ENCODE data around the gene PARM1.

Gene PARM1

GRCh38 chr4:74999714-75000309 lies 66.9 kb downstream of the PARM1 start:
- no peaks in the 10 kb centered on the region for H3K27me3 ChIP-seq (ENCODE audit: low read depth, low read length)
- no peak overlapping the region for H2AFZ ChIP-seq (ENCODE audit: low read depth, low read length)
- H3K27ac ChIP-seq (ENCODE audit: low read length) = peak overlapping the region; percentile 16; the same call in 1 of the 2 replicates
- H3K4me2 ChIP-seq (ENCODE audit: low read length) = peak overlapping the region; percentile 27
- peaks cover 100% of the 10 kb centered on the region for H4K20me1 ChIP-seq (ENCODE audit: insufficient read depth, low read length)
- H3K4me1 ChIP-seq (ENCODE audit: low read length) = peaks cover 54% of the 10 kb centered on the region
- TF ChIP-seq EZH2phosphoT487 (IDR thresholded peaks at IDR 0.05; ENCODE audit: low read depth) (no peak), CTCF (IDR thresholded peaks at IDR 0.05; ENCODE audit: low read depth, low read length) (no peak)
- peaks cover 43% of the 10 kb centered on the region for H3K36me3 ChIP-seq (replicated peaks; ENCODE audit: low read depth, low read length)
- H3K9me3 ChIP-seq (ENCODE audit: insufficient read depth, low read length) = no peaks in the 10 kb centered on the region
- H3K79me2 ChIP-seq (ENCODE audit: low read length) = peaks cover 100% of the 10 kb centered on the region
- no peak overlapping the region for H3K4me3 ChIP-seq (ENCODE audit: low read length)
- no peak overlapping the region for H3K9ac ChIP-seq (ENCODE audit: low read length)

- no peaks in the 10 kb centered on the region for H3K9me3 ChIP-seq (ENCODE audit: insufficient read depth, low read length)
- H3K27me3 ChIP-seq (ENCODE audit: low read depth, low read length) = no peaks in the 10 kb centered on the region
- H3K79me2 ChIP-seq (ENCODE audit: low read length) = peaks cover 94% of the 10 kb centered on the region
- TF ChIP-seq EZH2phosphoT487 (IDR thresholded peaks at IDR 0.05; ENCODE audit: low read depth) = no peak
- TF ChIP-seq CTCF (IDR thresholded peaks at IDR 0.05; ENCODE audit: low read depth, low read length) = no peak
- peaks cover 62% of the 10 kb centered on the region for H3K4me1 ChIP-seq (ENCODE audit: low read length)
- H3K27ac ChIP-seq (ENCODE audit: low read length) = no peak overlapping the region
- no peak overlapping the region for H3K4me3 ChIP-seq (ENCODE audit: low read length)
- no peak overlapping the region for H3K4me2 ChIP-seq (ENCODE audit: low read length)
- H3K9ac ChIP-seq (ENCODE audit: low read length) = no peak overlapping the region
- peaks cover 90% of the 10 kb centered on the region for H4K20me1 ChIP-seq (ENCODE audit: insufficient read depth, low read length)
- H3K36me3 ChIP-seq (replicated peaks; ENCODE audit: low read depth, low read length) = peaks cover 53% of the 10 kb centered on the region
- no peak overlapping the region for H2AFZ ChIP-seq (ENCODE audit: low read depth, low read length)
Measured at GRCh38 chr4:75001871-75002270, 69.0 kb downstream of the PARM1 start.

GRCh38 chr4:75002381-75002780 lies 69.5 kb downstream of the PARM1 start:
- Histone ChIP-seq H4K20me1 (ENCODE audit: insufficient read depth, low read length) (peaks cover 85% of the 10 kb centered on the region), H3K4me3 (ENCODE audit: low read length) (no peak overlapping the region), H3K36me3 (replicated peaks; ENCODE audit: low read depth, low read length) (peaks cover 56% of the 10 kb centered on the region), H3K4me1 (ENCODE audit: low read length) (peaks cover 62% of the 10 kb centered on the region), H3K27ac (ENCODE audit: low read length) (no peak overlapping the region), H3K79me2 (ENCODE audit: low read length) (peaks cover 94% of the 10 kb centered on the region), H3K27me3 (ENCODE audit: low read depth, low read length) (no peaks in the 10 kb centered on the region), H2AFZ (ENCODE audit: low read depth, low read length) (no peak overlapping the region), H3K9ac (ENCODE audit: low read length) (no peak overlapping the region), H3K4me2 (ENCODE audit: low read length) (no peak overlapping the region), H3K9me3 (ENCODE audit: insufficient read depth, low read length) (0 out of 2 replicates have a peak, but pooled peaks cover 3% of the 10 kb centered on the region)
- TF ChIP-seq EZH2phosphoT487 (IDR thresholded peaks at IDR 0.05; ENCODE audit: low read depth) = no peak
- no peak for TF ChIP-seq CTCF (IDR thresholded peaks at IDR 0.05; ENCODE audit: low read depth, low read length)

- H3K9me3 ChIP-seq (ENCODE audit: insufficient read depth, low read length) = 0 out of 2 replicates have a peak, but pooled peaks cover 6% of the 10 kb centered on the region
- no peak overlapping the region for H2AFZ ChIP-seq (ENCODE audit: low read depth, low read length)
- H3K4me2 ChIP-seq (ENCODE audit: low read length) = peak overlapping the region; percentile 41
- H4K20me1 ChIP-seq (ENCODE audit: insufficient read depth, low read length) = peaks cover 84% of the 10 kb centered on the region
- H3K36me3 ChIP-seq (replicated peaks; ENCODE audit: low read depth, low read length) = peaks cover 72% of the 10 kb centered on the region
- TF ChIP-seq EZH2phosphoT487 (IDR thresholded peaks at IDR 0.05; ENCODE audit: low read depth) (no peak), CTCF (IDR thresholded peaks at IDR 0.05; ENCODE audit: low read depth, low read length) (no peak)
- H3K4me1 ChIP-seq (ENCODE audit: low read length) = peaks cover 49% of the 10 kb centered on the region
- H3K79me2 ChIP-seq (ENCODE audit: low read length) = peaks cover 94% of the 10 kb centered on the region
- H3K27me3 ChIP-seq (ENCODE audit: low read depth, low read length) = no peaks in the 10 kb centered on the region
- peak overlapping the region; percentile 40 for H3K27ac ChIP-seq (ENCODE audit: low read length)
- no peak overlapping the region for H3K4me3 ChIP-seq (ENCODE audit: low read length)
- H3K9ac ChIP-seq (ENCODE audit: low read length) = no peak overlapping the region
Measured at GRCh38 chr4:75003979-75004378, 71.1 kb downstream of the PARM1 start.

All from OCI-LY3 (cell line).